ENCODE measurements around the gene FGGY.
"Not testable (repeated sequence)": the region's sequence is repeated elsewhere in the genome, so short reads cannot be mapped to it uniquely, and the experiment has no call there.

Gene FGGY

GRCh38 chr1:59468828-59469428, 172.0 kb downstream of the FGGY start:
- H3K36me3 ChIP-seq (ENCODE audit: control insufficient read depth, insufficient read depth, low read length) = no peaks in the 10 kb centered on the region

GRCh38 chr1:59471991-59472570, 175.2 kb downstream of the FGGY start:
- H3K4me3 ChIP-seq (replicated peaks; ENCODE audit: low read depth, low read length); H3K27me3 ChIP-seq (replicated peaks; ENCODE audit: control insufficient read depth, insufficient read depth, low read length); H3K36me3 ChIP-seq (ENCODE audit: control insufficient read depth, insufficient read depth, low read length); DNase-seq (ENCODE audit: extremely low read depth, insufficient read length): not testable (repeated sequence)

More at GRCh38 chr1:59468828-59469428, 172.0 kb downstream of the FGGY start:
- DNase-seq (ENCODE audit: extremely low read depth, insufficient read length) = no peak
- TF ChIP-seq CTCF (IDR thresholded peaks at IDR 0.05; ENCODE audit: insufficient read depth, low read length, poor library complexity, severe bottlenecking) = no peak
- H3K4me3 ChIP-seq (replicated peaks; ENCODE audit: low read depth, low read length) = no peak overlapping the region
- H3K27me3 ChIP-seq (replicated peaks; ENCODE audit: control insufficient read depth, insufficient read depth, low read length) = no peaks in the 10 kb centered on the region

- Histone ChIP-seq H3K27me3 (replicated peaks; ENCODE audit: control insufficient read depth, insufficient read depth, low read length) (no peaks in the 10 kb centered on the region), H3K4me3 (replicated peaks; ENCODE audit: low read depth, low read length) (no peak overlapping the region), H3K36me3 (ENCODE audit: control insufficient read depth, insufficient read depth, low read length) (no peaks in the 10 kb centered on the region)
- DNase-seq (ENCODE audit: extremely low read depth, insufficient read length) = no peak
- no peak for TF ChIP-seq CTCF (IDR thresholded peaks at IDR 0.05; ENCODE audit: insufficient read depth, low read length, poor library complexity, severe bottlenecking)
Measured at GRCh38 chr1:59473831-59474230, 176.9 kb downstream of the FGGY start.

GRCh38 chr1:59474496-59474895, 177.6 kb downstream of the FGGY start:
- Histone ChIP-seq H3K36me3 (ENCODE audit: control insufficient read depth, insufficient read depth, low read length) (no peaks in the 10 kb centered on the region), H3K27me3 (replicated peaks; ENCODE audit: control insufficient read depth, insufficient read depth, low read length) (no peaks in the 10 kb centered on the region), H3K4me3 (replicated peaks; ENCODE audit: low read depth, low read length) (no peak overlapping the region)
- DNase-seq (ENCODE audit: extremely low read depth, insufficient read length) = no peak
- no peak for TF ChIP-seq CTCF (IDR thresholded peaks at IDR 0.05; ENCODE audit: insufficient read depth, low read length, poor library complexity, severe bottlenecking)

GRCh38 chr1:59475737-59476136, 178.8 kb downstream of the FGGY start:
- Histone ChIP-seq H3K4me3 (replicated peaks; ENCODE audit: low read depth, low read length) (no peak overlapping the region), H3K27me3 (replicated peaks; ENCODE audit: control insufficient read depth, insufficient read depth, low read length) (no peaks in the 10 kb centered on the region), H3K36me3 (ENCODE audit: control insufficient read depth, insufficient read depth, low read length) (no peaks in the 10 kb centered on the region)
- TF ChIP-seq CTCF (IDR thresholded peaks at IDR 0.05; ENCODE audit: insufficient read depth, low read length, poor library complexity, severe bottlenecking) = no peak
- no peak for DNase-seq (ENCODE audit: extremely low read depth, insufficient read length)

- H3K4me3 ChIP-seq (replicated peaks; ENCODE audit: low read depth, low read length) = no peak overlapping the region
- no peaks in the 10 kb centered on the region for H3K27me3 ChIP-seq (replicated peaks; ENCODE audit: control insufficient read depth, insufficient read depth, low read length)
- TF ChIP-seq CTCF (IDR thresholded peaks at IDR 0.05; ENCODE audit: insufficient read depth, low read length, poor library complexity, severe bottlenecking) = no peak
- no peak for DNase-seq (ENCODE audit: extremely low read depth, insufficient read length)
- no peaks in the 10 kb centered on the region for H3K36me3 ChIP-seq (ENCODE audit: control insufficient read depth, insufficient read depth, low read length)
Measured at GRCh38 chr1:59477286-59477685, 180.4 kb downstream of the FGGY start.

All from GM06990 (cell line).